GM20000 (cell line): ENCODE measurements around the gene PURA.

Experiments
- DNase-seq: peaks from one replicate; pipeline ENCODE4 v3.0.0; 2012; ENCODE audit warnings: low spot score
- CTCF ChIP-seq: IDR thresholded peaks from 2 replicates; pipeline ENCODE4 v1.5.1; 2012; ENCODE audit warnings: mild to moderate bottlenecking, control low read depth; ENCODE audit errors: extremely low read depth, missing control alignments

Gene PURA

GRCh38 chr5:140174465-140175366, 60.8 kb downstream of the PURA start, which contains the start of gene CYSTM1:
Gene CYSTM1 (plus strand): TSS chr5:140175188. CDS start chr5:140194466, 19,278 bp downstream.
- no peak for TF ChIP-seq CTCF
- DNase-seq, result peak; percentile 96
